ENCODE measurements around the gene ATP8B1.

DNA sequence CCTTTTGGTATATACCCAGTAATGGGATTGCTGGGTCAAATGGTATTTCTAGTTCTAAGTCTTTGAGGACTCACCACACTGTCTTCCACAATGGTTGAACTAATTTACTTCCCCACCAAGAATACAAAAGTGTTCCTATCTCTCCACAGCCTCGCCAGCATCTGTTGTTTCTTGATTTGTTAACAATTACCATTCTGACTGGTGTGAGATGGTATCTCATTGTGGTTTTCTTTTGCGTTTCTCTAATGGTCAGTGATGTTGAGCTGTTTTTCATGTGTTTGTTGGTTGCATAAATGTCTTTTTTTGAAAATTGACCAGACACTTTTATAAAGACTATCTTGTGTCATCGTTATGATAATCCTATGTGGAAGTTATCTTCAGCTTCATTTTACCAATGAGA is 16.0 kb upstream of the ATP8B1 start:
- TF ChIP-seq, protein P1, sequence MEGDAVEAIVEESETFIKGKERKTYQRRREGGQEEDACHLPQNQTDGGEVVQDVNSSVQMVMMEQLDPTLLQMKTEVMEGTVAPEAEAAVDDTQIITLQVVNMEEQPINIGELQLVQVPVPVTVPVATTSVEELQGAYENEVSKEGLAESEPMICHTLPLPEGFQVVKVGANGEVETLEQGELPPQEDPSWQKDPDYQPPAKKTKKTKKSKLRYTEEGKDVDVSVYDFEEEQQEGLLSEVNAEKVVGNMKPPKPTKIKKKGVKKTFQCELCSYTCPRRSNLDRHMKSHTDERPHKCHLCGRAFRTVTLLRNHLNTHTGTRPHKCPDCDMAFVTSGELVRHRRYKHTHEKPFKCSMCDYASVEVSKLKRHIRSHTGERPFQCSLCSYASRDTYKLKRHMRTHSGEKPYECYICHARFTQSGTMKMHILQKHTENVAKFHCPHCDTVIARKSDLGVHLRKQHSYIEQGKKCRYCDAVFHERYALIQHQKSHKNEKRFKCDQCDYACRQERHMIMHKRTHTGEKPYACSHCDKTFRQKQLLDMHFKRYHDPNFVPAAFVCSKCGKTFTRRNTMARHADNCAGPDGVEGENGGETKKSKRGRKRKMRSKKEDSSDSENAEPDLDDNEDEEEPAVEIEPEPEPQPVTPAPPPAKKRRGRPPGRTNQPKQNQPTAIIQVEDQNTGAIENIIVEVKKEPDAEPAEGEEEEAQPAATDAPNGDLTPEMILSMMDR (IDR thresholded peaks at IDR 0.05; ENCODE audit: low read depth, low read length) = no peak
- no peak for TF ChIP-seq MAX (IDR thresholded peaks at IDR 0.05; ENCODE audit: low read depth, low read length)

Measured in NB4 (cell line).